ENCODE measurements around the gene NXPH1. TPM values are rescaled to one million over a fixed set of nuclear protein-coding genes. Genes with fewer than 3 reads are reported as not detected.

NXPH1 gene
- total RNA-seq, 1 donor from 2014 or later = not detected

- DNase-seq (ENCODE audit: low spot score) = no peak
- TF ChIP-seq EZH2phosphoT487 (IDR thresholded peaks at IDR 0.05) (no peak), EZH2 (IDR thresholded peaks at IDR 0.05) (no peak), CTCF (IDR thresholded peaks at IDR 0.05) (no peak)
- H3K4me1 ChIP-seq = peaks cover 6% of the 10 kb centered on the region
- no peak overlapping the region for H3K9ac ChIP-seq
- H3K36me3 ChIP-seq = no peaks in the 10 kb centered on the region
- H3K4me3 Mint-ChIP-seq = no peak overlapping the region
- H2AFZ ChIP-seq (replicated peaks) = no peak overlapping the region
- H3K27me3 ChIP-seq = no peaks in the 10 kb centered on the region
- no peak overlapping the region for H3K4me2 ChIP-seq
- no peaks in the 10 kb centered on the region for H3F3A ChIP-seq (ENCODE audit: low read depth)
- peaks cover 2% of the 10 kb centered on the region for H3K27me3 Mint-ChIP-seq (ENCODE audit: insufficient read depth, low read depth)
- H3K9me3 ChIP-seq (ENCODE audit: low read depth) = no peaks in the 10 kb centered on the region
- no peaks in the 10 kb centered on the region for H3K79me2 ChIP-seq (ENCODE audit: low read depth)
- no peaks in the 10 kb centered on the region for H3K9me3 Mint-ChIP-seq
- H3K27ac ChIP-seq = no peak overlapping the region
- no peak overlapping the region for H3K4me3 ChIP-seq
- H4K20me1 ChIP-seq (ENCODE audit: low read depth) = no peaks in the 10 kb centered on the region
- no peaks in the 10 kb centered on the region for H3K36me3 Mint-ChIP-seq
- no peak overlapping the region for H3K27ac Mint-ChIP-seq
- H3K4me1 Mint-ChIP-seq = peaks cover 7% of the 10 kb centered on the region
These were observed 149.3 kb downstream of the NXPH1 start for GRCh38 chr7:8582728-8583127.

GRCh38 chr7:8585591-8585990, 152.2 kb downstream of the NXPH1 start:
- H3K4me2 ChIP-seq = no peak overlapping the region
- no peaks in the 10 kb centered on the region for H3K36me3 ChIP-seq
- peaks cover 2% of the 10 kb centered on the region for H3K27me3 Mint-ChIP-seq (ENCODE audit: insufficient read depth, low read depth)
- H3K27ac ChIP-seq = no peak overlapping the region
- no peaks in the 10 kb centered on the region for H3K9me3 Mint-ChIP-seq
- H3K27me3 ChIP-seq = no peaks in the 10 kb centered on the region
- H3K4me1 Mint-ChIP-seq = no peaks in the 10 kb centered on the region
- H3K9ac ChIP-seq = no peak overlapping the region
- no peak overlapping the region for H3K27ac Mint-ChIP-seq
- H3K4me1 ChIP-seq = peaks cover 1% of the 10 kb centered on the region
- no peaks in the 10 kb centered on the region for H3K9me3 ChIP-seq (ENCODE audit: low read depth)
- TF ChIP-seq CTCF (IDR thresholded peaks at IDR 0.05) (no peak), EZH2 (IDR thresholded peaks at IDR 0.05) (no peak), EZH2phosphoT487 (IDR thresholded peaks at IDR 0.05) (no peak)
- no peaks in the 10 kb centered on the region for H4K20me1 ChIP-seq (ENCODE audit: low read depth)
- no peaks in the 10 kb centered on the region for H3K36me3 Mint-ChIP-seq
- no peak overlapping the region for H3K4me3 Mint-ChIP-seq
- no peak overlapping the region for H3K4me3 ChIP-seq
- no peak for DNase-seq (ENCODE audit: low spot score)
- H2AFZ ChIP-seq (replicated peaks) = no peak overlapping the region
- no peaks in the 10 kb centered on the region for H3F3A ChIP-seq (ENCODE audit: low read depth)
- H3K79me2 ChIP-seq (ENCODE audit: low read depth) = no peaks in the 10 kb centered on the region

- H3K27ac ChIP-seq = no peak overlapping the region
- H3K4me3 ChIP-seq = no peak overlapping the region
- H3K4me1 ChIP-seq = no peaks in the 10 kb centered on the region
- no peak for TF ChIP-seq EZH2phosphoT487 (IDR thresholded peaks at IDR 0.05)
- no peak for TF ChIP-seq EZH2 (IDR thresholded peaks at IDR 0.05)
- TF ChIP-seq CTCF (IDR thresholded peaks at IDR 0.05) = no peak
- H3K79me2 ChIP-seq (ENCODE audit: low read depth) = no peaks in the 10 kb centered on the region
- H3K4me2 ChIP-seq = no peak overlapping the region
- H3K36me3 ChIP-seq = no peaks in the 10 kb centered on the region
- no peak overlapping the region for H2AFZ ChIP-seq (replicated peaks)
- no peak for DNase-seq (ENCODE audit: low spot score)
- no peak overlapping the region for H3K9ac ChIP-seq
- H3K4me3 Mint-ChIP-seq = no peak overlapping the region
- no peaks in the 10 kb centered on the region for H3K27me3 ChIP-seq
- no peaks in the 10 kb centered on the region for H3K9me3 ChIP-seq (ENCODE audit: low read depth)
- H3K36me3 Mint-ChIP-seq = no peaks in the 10 kb centered on the region
- peaks cover 2% of the 10 kb centered on the region for H3K27me3 Mint-ChIP-seq (ENCODE audit: insufficient read depth, low read depth)
- no peak overlapping the region for H3K27ac Mint-ChIP-seq
- no peaks in the 10 kb centered on the region for H3F3A ChIP-seq (ENCODE audit: low read depth)
- no peaks in the 10 kb centered on the region for H4K20me1 ChIP-seq (ENCODE audit: low read depth)
- H3K4me1 Mint-ChIP-seq = no peaks in the 10 kb centered on the region
- no peaks in the 10 kb centered on the region for H3K9me3 Mint-ChIP-seq
These were observed 156.8 kb downstream of the NXPH1 start for GRCh38 chr7:8590225-8590624.
